Measurements from ENCODE around the gene MMAB.

MMAB gene

GRCh38 chr12:109554761-109555160 is 18.5 kb downstream of the MMAB start:
- in situ Hi-C loops (cut with HindIII; ENCODE audit: low sequenced_read_pairs): no loop called here
- no peak overlapping the region for H3K4me3 ChIP-seq (ENCODE audit: low read depth, low read length)
- TF ChIP-seq CTCF (IDR thresholded peaks at IDR 0.05; ENCODE audit: low read depth, low read length, missing control alignments): no peak
- DNase-seq (ENCODE audit: low read depth): no peak

GRCh38 chr12:109553906-109554500 is 19.3 kb downstream of the MMAB start:
- H3K4me3 ChIP-seq (ENCODE audit: low read depth, low read length): no peak overlapping the region
- no peak for TF ChIP-seq CTCF (IDR thresholded peaks at IDR 0.05; ENCODE audit: low read depth, low read length, missing control alignments)
- in situ Hi-C loops (cut with HindIII; ENCODE audit: low sequenced_read_pairs): no loop called here
- DNase-seq (ENCODE audit: low read depth): no peak

DNA sequence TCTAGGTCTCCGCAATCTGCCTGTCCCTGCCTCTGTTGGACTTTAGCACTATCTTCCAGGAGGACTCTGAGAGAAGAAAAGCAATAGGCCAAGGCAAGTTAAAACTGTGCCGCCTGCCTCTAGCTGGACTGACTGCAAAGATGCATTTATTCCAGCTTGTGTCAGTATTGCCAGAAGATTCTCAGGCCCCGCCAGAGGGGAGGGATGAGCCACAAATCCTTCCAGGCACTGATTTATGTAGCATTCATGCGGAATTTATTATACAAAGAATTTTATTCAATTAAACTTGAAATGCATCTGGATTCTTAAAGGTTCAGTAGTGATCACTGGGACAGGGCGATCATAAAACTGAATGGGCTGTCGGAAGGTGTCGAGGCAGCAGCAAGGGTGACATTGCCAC is 19.8 kb downstream of the MMAB start:
- H3K4me3 ChIP-seq (ENCODE audit: low read depth, low read length): no peak overlapping the region
- in situ Hi-C loops (cut with HindIII; ENCODE audit: low sequenced_read_pairs): no loop called here
- peak; percentile 34 for DNase-seq (ENCODE audit: low read depth)
- peak; percentile 7 for TF ChIP-seq CTCF (IDR thresholded peaks at IDR 0.05; ENCODE audit: low read depth, low read length, missing control alignments)

GRCh38 chr12:109552971-109553370 is 20.3 kb downstream of the MMAB start:
- no peak for TF ChIP-seq CTCF (IDR thresholded peaks at IDR 0.05; ENCODE audit: low read depth, low read length, missing control alignments)
- no peak overlapping the region for H3K4me3 ChIP-seq (ENCODE audit: low read depth, low read length)
- in situ Hi-C loops (cut with HindIII; ENCODE audit: low sequenced_read_pairs): no loop called here
- DNase-seq (ENCODE audit: low read depth): no peak

DNA sequence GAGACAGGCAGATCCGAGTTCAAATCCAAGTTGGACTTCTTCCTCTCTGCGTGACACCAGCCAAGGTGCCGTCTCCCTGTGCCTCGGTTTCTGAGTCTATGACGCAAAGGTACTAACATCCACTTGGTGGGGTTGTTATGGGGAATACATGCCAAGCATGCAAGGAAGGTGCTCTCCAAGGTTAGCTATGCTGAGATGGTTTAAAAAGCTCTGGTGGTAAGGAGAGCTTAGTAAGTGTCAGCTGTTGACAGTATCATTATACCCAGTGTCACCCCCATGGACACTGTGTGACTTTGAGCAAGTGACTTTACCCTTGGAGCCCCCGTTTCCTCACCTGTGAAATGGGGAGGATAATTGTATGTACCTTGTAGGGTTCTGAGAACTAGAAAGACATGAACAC is 22.2 kb downstream of the MMAB start:
- TF ChIP-seq CTCF (IDR thresholded peaks at IDR 0.05; ENCODE audit: low read depth, low read length, missing control alignments): no peak
- no peak overlapping the region for H3K4me3 ChIP-seq (ENCODE audit: low read depth, low read length)
- in situ Hi-C loops (cut with HindIII; ENCODE audit: low sequenced_read_pairs): no loop called here
- DNase-seq (ENCODE audit: low read depth): no peak

DNA sequence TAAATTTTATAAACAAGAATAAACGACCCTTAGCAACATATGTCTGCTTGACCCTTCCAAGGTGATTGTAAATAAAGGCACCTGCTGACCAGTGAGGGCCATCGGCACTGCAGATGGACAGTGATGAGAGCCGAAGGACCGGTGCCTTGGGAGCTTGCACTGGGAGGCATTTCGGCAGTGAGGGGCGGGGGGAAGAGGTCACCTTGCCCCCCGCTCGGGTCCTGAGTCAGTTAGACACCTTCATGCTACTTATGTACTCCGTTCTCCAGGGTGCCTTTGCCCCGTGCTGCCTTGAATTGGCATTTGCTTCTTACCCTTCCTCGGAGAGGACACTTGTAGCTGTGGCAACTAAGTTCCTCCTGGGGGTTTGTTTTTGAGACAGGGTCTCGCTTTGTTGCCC is 23.0 kb downstream of the MMAB start:
- H3K4me3 ChIP-seq (ENCODE audit: low read depth, low read length): no peak overlapping the region
- DNase-seq (ENCODE audit: low read depth): no peak
- no peak for TF ChIP-seq CTCF (IDR thresholded peaks at IDR 0.05; ENCODE audit: low read depth, low read length, missing control alignments)
- in situ Hi-C loops (cut with HindIII; ENCODE audit: low sequenced_read_pairs): no loop called here
